Hepatocyte (in vitro differentiated cells): ENCODE results near the gene SLC5A4.

Experiments
- EZH2 ChIP-seq: fragments of 200-600 bp; sonication (generic); IDR thresholded peaks from 2 replicates; pipeline ENCODE4 v1.6.1; 2016; ENCODE audit warnings: antibody characterized with exemption, mild to moderate bottlenecking, borderline replicate concordance
- EZH2phosphoT487 ChIP-seq: fragments of 200-600 bp; sonication (generic); IDR thresholded peaks from one replicate; pipeline ENCODE4 v1.6.1; 2018; ENCODE audit warnings: antibody characterized with exemption, mild to moderate bottlenecking, low read depth, moderate library complexity; ENCODE audit not compliant: unreplicated experiment, severe bottlenecking
- TF ChIP-seq, protein P1 (sequence below): fragments of 200-600 bp; sonication (generic); IDR thresholded peaks from 2 replicates; pipeline ENCODE4 v1.5.1; 2016; ENCODE audit warnings: antibody characterized with exemption, mild to moderate bottlenecking; ENCODE audit not compliant: poor library complexity

DNA sequence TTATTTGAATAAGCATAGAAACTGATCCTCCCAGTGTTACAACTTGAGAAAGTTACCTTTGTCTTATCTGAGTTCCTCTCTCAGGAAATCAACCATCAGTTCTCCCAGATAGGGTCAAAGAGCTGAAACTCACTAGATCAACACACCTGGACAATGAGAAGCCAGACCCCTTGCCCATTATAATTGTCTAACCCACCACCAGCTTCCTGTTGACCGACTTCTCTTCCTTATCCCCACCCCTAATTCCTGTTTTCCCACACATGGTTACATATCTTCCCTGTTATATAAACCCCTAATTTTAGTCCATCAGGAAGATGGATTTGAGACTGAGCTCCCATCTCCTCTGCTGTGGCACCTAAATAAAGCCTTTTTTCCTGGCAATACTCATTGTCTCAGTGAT, 6.9 kb downstream of the SLC5A4 start:
- TF ChIP-seq, protein P1, sequence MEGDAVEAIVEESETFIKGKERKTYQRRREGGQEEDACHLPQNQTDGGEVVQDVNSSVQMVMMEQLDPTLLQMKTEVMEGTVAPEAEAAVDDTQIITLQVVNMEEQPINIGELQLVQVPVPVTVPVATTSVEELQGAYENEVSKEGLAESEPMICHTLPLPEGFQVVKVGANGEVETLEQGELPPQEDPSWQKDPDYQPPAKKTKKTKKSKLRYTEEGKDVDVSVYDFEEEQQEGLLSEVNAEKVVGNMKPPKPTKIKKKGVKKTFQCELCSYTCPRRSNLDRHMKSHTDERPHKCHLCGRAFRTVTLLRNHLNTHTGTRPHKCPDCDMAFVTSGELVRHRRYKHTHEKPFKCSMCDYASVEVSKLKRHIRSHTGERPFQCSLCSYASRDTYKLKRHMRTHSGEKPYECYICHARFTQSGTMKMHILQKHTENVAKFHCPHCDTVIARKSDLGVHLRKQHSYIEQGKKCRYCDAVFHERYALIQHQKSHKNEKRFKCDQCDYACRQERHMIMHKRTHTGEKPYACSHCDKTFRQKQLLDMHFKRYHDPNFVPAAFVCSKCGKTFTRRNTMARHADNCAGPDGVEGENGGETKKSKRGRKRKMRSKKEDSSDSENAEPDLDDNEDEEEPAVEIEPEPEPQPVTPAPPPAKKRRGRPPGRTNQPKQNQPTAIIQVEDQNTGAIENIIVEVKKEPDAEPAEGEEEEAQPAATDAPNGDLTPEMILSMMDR: no peak
- TF ChIP-seq EZH2: no peak
- TF ChIP-seq EZH2phosphoT487: no peak
